ENCODE measurements around the gene PRRT2. TPM values are rescaled to one million over a fixed set of nuclear protein-coding genes. Genes with fewer than 3 reads are reported as not detected.

Gene PRRT2
- total and polyA plus RNA-seq, 10 of the 15 experiments (the other 5 are each of a cell fraction or from before 2014, with no cell fraction given) = 0.08 to 0.49 (median 0.12) TPM; not detected in 4

DNA sequence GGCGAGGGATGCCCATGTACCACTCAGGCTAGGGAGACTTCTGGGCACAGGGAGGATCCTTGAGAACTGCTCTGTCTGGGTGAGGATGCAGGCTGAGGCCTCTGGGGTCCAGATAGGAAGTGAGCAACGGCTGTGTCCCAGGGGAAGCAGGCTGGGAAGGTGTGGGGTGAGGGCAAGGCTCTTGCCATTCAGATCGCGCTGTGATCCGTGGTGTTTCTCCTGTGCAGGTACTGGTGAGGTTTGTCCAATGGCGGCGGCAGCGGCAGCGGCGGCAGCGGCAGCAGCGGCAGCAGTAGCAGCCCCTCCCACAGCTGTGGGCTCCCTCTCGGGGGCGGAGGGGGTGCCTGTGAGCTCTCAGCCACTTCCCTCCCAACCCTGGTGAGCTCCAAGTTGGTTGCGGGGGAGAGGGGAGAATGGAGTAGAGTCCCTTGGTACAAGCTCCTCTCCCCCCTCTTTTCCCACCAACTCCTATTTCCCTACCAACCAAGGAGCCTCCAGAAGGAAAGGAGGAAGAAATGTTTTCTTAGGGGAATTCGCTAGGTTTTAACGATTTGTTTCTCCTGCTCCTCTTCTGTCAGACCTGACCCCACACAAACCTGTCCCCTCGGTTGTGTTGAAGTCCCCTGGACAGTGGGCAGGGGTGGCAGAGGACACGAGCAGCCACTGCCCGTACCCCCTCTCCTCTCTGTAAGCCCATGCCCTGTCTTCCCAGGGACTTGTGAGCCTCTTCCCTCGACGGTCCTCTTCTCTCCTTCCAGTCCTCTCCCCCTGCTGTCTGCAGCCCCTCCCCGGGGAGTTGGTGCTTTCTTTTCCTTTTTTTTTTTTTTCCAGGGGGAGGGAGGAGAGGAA is 1.9 kb upstream of the PRRT2 start:
- H3K4me1 ChIP-seq (ENCODE audit: control insufficient read depth, insufficient read depth, low read length) = peaks cover 27% of the 10 kb centered on the region
- no peak for DNase-seq (ENCODE audit: low read depth, low spot score)

More for the DNA sequence above, 1.9 kb upstream of the PRRT2 start:
- CTCF ChIA-PET = interaction anchor here (0.6 to 1.1 kb wide), 3 partner anchors 10 to 222 kb away, joined by 3 to 4 read pairs (median 3); partner anchors contain the start of gene MVP
- Histone ChIP-seq H3K27me3 (replicated peaks in 1 of 2; ENCODE audit: control insufficient read depth in 2 of 2, insufficient read depth in 2 of 2, low read length in 1 of 2) (no peaks in the 10 kb centered on the region), H3K27ac (ENCODE audit: control insufficient read depth, insufficient read depth) (peak overlapping the region; percentile 1; the same call in 1 of the 2 replicates), H3K9me3 (replicated peaks; ENCODE audit: control insufficient read depth, insufficient read depth, low read length) (no peaks in the 10 kb centered on the region), H3K4me2 (ENCODE audit: control insufficient read depth, insufficient read depth) (peak overlapping the region; percentile 99), H2AFZ (ENCODE audit: control insufficient read depth, low read depth, low read length) (no peak overlapping the region), H3K36me3 (ENCODE audit: control insufficient read depth in 2 of 2, insufficient read depth in 2 of 2, low read length in 1 of 2) (peaks cover 7 to 13% of the 10 kb centered on the region in 2 experiments; a peak in 2 of 4 replicates), H4K20me1 (ENCODE audit: control insufficient read depth, insufficient read depth) (no peaks in the 10 kb centered on the region), H3K9ac (ENCODE audit: control insufficient read depth, insufficient read depth, low read length) (0 out of 2 replicates have a peak overlapping the region, but pooled peaks have one; percentile 22), H3K4me3 (peak overlapping the region; percentile 85; the same call in 1 of the 2 replicates), H3K79me2 (ENCODE audit: control insufficient read depth, insufficient read depth, low read length) (peaks cover 28% of the 10 kb centered on the region)
- TF ChIP-seq POLR2A (IDR thresholded peaks at IDR 0.05; ENCODE audit: low read depth, low read length) = 0 out of 2 replicates have a peak, but pooled peaks have one; percentile 22
- TF ChIP-seq IKZF1 (conservative IDR thresholded peaks at IDR 0.05) = peak; percentile 20; the same call in 1 of the 2 replicates
- TF ChIP-seq, protein P1, sequence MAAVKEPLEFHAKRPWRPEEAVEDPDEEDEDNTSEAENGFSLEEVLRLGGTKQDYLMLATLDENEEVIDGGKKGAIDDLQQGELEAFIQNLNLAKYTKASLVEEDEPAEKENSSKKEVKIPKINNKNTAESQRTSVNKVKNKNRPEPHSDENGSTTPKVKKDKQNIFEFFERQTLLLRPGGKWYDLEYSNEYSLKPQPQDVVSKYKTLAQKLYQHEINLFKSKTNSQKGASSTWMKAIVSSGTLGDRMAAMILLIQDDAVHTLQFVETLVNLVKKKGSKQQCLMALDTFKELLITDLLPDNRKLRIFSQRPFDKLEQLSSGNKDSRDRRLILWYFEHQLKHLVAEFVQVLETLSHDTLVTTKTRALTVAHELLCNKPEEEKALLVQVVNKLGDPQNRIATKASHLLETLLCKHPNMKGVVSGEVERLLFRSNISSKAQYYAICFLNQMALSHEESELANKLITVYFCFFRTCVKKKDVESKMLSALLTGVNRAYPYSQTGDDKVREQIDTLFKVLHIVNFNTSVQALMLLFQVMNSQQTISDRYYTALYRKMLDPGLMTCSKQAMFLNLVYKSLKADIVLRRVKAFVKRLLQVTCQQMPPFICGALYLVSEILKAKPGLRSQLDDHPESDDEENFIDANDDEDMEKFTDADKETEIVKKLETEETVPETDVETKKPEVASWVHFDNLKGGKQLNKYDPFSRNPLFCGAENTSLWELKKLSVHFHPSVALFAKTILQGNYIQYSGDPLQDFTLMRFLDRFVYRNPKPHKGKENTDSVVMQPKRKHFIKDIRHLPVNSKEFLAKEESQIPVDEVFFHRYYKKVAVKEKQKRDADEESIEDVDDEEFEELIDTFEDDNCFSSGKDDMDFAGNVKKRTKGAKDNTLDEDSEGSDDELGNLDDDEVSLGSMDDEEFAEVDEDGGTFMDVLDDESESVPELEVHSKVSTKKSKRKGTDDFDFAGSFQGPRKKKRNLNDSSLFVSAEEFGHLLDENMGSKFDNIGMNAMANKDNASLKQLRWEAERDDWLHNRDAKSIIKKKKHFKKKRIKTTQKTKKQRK (IDR thresholded peaks at IDR 0.05; ENCODE audit: low read depth, low read length) = no peak
- intact Hi-C loops (cut with micrococcal nuclease; ENCODE audit: unreplicated experiment) = loop anchor here (5.0 kb wide), 1 partner anchor 108 kb away; no protein-coding TSS in a partner anchor
- RAD21 ChIA-PET (ENCODE audit: unreplicated experiment) = interaction anchor here (0.6 to 1.0 kb wide), 2 partner anchors 16 to 38 kb away, joined by 3 to 4 read pairs; no protein-coding TSS in a partner anchor
- ATAC-seq (no peak), FAIRE-seq (no peak)
- SMC1A ChIA-PET (ENCODE audit: uncharacterized antibody, unreplicated experiment) = interaction anchor here (1.4 to 2.1 kb wide), 3 partner anchors 12 to 78 kb away, joined by 4 to 5 read pairs (median 4); no protein-coding TSS in a partner anchor
- POLR2A ChIA-PET = interaction anchor here (0.8 to 1.5 kb wide), 5 partner anchors 8 to 67 kb away, joined by 3 to 6 read pairs (median 4); partner anchors contain the start of genes KIF22 and MVP
- BruUV-seq (replicated peaks) = no TSS peak
- 54% methylated on average over 23 of the region's 23 CpGs for WGBS (ENCODE audit: insufficient coverage, insufficient replicate concordance, low lambda C conversion rate, missing lambda C conversion rate)
- in situ Hi-C loops (cut with MboI) = no loop called here

Data from GM12878 (cell line).